Epithelial cell of proximal tubule (primary cell): ENCODE measurements around the gene DBX2. TPM values are rescaled to one million over a fixed set of nuclear protein-coding genes. Genes with fewer than 3 reads are reported as not detected.
A peak's percentile ranks its signal among the peaks of the same experiment; 100 is the strongest.
"Not testable (repeated sequence)": the region's sequence is repeated elsewhere in the genome, so short reads cannot be mapped to it uniquely, and the experiment has no call there.

Experiments used
- DNase-seq: peaks from one replicate; pipeline ENCODE4 v3.0.0-alpha.2; 2011; ENCODE audit warnings: low read depth
- H3K4me3 ChIP-seq: 2 replicates; pipeline ENCODE4 v1.5.1; 2011; ENCODE audit warnings: low read depth, mild to moderate bottlenecking, low read length
- total RNA-seq: library from RNA; depleted of rRNA; stranded (reverse); fragments of >200 nt; gene quantifications from 2 replicates; pipeline ENCODE4 v1.2.3, GENCODE V29; 2015
- TF ChIP-seq, protein P1 (sequence below): conservative IDR thresholded peaks from 2 replicates; pipeline ENCODE4 v1.5.1; 2012; ENCODE audit warnings: low read depth, mild to moderate bottlenecking, low read length

The DBX2 gene
- not detected in 2 replicates for total RNA-seq

DNA sequence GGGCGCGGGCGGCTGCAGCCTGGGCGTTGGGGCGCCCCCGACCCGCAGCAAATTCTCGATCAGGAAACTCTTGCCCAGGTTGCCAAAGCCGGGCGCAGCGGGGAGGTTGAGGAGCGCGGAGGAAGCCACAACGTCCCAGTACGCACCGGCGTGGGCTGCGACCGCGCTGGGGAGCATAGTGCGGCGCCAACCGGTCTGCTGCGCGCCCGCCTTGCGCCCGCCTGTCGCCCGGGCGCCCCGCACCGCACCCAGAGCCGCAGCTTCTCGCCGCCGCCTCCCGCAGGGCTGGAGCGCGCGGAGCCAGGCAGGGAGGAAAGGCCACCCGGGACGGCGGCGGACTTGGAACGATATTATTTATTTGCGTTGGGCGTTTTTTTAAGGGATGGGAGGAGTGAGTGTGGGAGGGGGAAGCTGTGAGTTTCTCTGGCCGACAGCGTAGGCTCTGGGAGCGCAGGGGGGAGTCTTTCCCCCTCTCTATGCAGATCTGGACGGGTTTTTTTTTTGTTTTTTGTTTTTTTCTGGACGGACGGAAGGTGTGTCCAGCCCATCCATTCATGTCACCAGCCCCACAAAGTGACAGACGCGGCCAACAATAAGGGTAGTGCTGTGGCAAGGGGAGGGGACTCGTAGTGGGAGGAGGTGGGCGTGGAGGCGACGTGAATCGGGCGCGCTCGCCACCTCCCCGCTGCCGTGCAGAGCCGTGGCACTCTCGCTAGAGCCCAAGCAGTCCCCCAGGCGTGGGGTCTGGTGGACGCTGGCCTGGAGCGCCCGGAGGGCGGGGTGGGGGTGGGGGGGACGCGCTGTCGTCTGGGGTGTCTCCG is at the start of gene DBX2:
DBX2 (minus strand) TSS at position 349 of the 821 bp plus-strand sequence; CDS start at position 177, 172 bp downstream.
- peak within 1 kb of the TSS; percentile 29 for H3K4me3 ChIP-seq
- no peak for DNase-seq
- TF ChIP-seq, protein P1, sequence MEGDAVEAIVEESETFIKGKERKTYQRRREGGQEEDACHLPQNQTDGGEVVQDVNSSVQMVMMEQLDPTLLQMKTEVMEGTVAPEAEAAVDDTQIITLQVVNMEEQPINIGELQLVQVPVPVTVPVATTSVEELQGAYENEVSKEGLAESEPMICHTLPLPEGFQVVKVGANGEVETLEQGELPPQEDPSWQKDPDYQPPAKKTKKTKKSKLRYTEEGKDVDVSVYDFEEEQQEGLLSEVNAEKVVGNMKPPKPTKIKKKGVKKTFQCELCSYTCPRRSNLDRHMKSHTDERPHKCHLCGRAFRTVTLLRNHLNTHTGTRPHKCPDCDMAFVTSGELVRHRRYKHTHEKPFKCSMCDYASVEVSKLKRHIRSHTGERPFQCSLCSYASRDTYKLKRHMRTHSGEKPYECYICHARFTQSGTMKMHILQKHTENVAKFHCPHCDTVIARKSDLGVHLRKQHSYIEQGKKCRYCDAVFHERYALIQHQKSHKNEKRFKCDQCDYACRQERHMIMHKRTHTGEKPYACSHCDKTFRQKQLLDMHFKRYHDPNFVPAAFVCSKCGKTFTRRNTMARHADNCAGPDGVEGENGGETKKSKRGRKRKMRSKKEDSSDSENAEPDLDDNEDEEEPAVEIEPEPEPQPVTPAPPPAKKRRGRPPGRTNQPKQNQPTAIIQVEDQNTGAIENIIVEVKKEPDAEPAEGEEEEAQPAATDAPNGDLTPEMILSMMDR = no peak

DNA sequence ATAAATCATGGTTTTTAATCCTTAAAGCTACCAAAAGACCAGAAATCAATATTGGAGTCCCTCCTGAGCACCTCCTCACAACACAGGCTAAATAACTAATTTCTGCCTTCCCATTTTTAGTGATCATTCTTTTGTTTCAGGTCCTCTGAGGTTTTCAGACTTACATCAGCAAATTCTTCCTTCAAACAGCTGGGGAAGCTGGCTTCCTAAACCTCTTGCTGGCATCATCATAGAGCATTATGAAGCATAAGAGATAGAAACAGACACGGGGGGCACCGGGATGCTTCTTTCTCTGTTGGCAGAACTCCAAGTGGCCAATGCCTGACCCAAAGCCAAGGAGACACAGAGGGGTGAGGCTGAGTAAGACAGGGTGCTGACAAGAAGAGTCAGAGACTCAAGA is 47.9 kb upstream of the DBX2 start:
- H3K4me3 ChIP-seq = no peak overlapping the region
- no peak for DNase-seq
- TF ChIP-seq, protein P1 = no peak

DNA sequence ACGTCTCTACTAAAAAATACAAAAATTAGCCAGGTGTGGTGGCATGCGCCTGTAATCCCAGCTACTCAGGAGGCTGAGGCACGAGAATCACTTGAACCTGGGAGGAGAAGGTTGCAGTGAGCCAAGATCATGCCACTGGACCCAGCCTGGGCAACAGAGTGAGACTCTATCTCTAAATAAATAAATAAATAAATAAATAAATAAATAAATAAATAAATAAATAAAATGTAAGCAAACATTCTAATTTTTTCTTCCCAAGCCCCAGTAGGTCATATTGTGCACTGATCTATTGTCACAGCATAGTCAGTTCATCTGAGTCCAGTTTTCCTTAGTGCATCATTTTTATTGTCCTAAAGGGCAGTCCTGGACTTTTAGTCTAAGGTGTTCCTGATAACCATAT is 44.5 kb upstream of the DBX2 start:
- H3K4me3 ChIP-seq, DNase-seq: not testable (repeated sequence)

DNA sequence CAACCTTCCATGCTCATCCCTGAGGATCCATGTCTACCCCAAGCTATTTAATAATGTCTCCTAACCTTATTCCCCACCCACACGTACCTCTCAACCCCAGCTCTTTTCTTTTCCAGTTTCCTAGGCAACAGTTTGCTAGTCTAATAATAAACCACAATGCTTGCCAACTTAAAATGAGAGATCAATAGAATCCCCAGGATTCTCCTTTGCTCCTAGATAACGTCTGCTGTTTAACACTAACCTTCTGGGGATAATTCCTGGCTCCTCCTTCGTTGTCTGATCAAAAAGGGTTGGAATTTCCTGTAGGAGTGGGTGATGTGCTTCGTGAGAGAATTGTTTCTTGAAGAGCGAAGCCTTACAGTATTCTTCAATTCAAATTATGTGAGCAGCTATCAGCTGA is 42.2 kb upstream of the DBX2 start:
- TF ChIP-seq, protein P1 = no peak
- DNase-seq = no peak
- no peak overlapping the region for H3K4me3 ChIP-seq

DNA sequence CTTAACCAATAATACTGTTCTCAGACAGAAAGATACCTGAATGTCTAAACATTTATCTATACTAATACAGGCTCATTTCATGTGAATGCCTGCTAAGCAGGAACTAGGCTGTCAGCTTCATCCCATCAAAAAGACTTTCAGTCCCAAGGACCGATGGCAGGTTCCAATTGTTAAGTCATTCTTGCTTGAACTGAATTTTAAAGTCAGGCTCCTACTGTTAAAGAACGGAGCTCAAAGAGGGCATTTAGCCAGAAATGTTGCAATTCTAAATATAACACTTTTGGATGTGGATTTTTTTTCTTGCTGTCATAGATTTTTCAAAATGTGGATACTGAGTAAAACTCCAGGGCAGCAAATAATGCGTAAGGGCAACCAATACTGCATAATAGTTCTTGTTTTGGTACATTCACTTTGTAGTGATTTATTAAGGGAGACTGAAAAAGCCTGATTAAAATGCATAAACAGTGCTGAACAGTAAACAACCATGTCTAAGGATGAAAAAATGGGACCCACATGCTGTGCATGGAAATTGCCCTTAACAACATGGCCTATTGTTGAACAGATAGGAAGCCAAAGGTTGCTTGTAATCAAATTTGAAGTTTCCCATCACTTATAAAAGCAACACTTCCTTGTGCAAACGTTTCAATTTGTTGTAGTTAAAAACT is 38.6 kb upstream of the DBX2 start:
- no peak for DNase-seq
- TF ChIP-seq, protein P1 = no peak
- H3K4me3 ChIP-seq = no peak overlapping the region

DNA sequence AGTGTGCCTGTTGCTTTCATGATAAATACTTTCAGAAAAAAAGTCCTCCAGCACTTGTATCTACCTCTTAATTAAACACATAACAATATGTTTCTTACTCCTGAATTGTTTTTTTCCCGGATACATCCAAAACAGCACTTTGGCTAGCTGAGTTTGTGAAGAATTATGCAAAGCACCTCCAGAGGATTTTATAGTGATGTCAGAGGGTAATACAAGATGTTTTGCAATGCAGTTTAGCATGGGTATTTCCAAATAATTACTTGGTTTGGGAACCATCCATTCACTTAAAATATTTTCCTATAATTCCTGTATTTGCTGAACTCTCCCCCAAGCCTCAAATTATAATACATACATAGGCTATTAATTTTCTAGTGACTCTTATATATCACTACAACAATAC is 37.7 kb upstream of the DBX2 start:
- H3K4me3 ChIP-seq = no peak overlapping the region
- DNase-seq = no peak
- TF ChIP-seq, protein P1 = no peak

DNA sequence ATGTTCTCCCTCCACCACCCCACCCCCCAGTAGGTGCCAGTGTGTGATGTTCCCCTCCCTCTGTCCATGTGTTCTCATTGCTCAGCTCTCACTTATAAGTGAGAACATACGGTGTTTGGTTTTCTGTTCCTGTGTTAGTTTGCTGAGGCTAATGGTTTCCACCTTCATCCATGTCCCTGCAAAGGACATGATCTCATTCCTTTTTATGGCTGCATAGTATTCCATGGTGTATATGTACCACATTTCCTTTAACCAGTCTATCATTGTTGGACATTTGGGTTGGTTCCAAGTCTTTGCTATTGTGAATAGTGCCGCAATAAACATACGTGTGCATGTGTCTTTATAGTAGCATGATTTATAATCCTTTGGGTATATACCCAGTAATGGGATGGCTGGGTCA is 33.3 kb upstream of the DBX2 start:
- H3K4me3 ChIP-seq, DNase-seq: not testable (repeated sequence)

DNA sequence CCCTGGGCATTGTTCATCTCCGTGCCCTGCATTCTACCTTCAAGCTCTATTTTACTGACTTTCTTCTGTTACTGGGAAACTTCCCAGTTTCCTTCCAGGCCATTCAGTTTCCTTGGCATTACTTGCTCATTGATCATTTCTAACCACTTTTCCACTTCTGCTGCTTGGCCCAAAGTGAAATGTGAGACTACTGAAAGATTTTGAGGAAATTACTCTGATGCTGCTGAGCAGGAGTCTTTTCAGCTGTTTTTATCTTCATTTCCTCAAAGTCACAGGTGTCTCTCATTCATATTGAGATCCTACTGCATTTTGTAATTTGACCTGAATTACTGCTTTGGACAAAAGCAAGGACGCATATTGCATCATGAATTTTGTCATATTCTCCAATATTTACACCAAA is 26.4 kb upstream of the DBX2 start:
- no peak for DNase-seq
- TF ChIP-seq, protein P1 = no peak
- no peak overlapping the region for H3K4me3 ChIP-seq
